ENCODE data around the gene E2F3. TPM values are rescaled to one million over a fixed set of nuclear protein-coding genes. Genes with fewer than 3 reads are reported as not detected.

Gene E2F3
- total RNA-seq, 1 experiment from 2014 or later: 15.4 TPM

- no peak for TF ChIP-seq CTCF (IDR thresholded peaks at IDR 0.05; ENCODE audit: insufficient read depth in 1 of 2, low read depth in 1 of 2, low read length in 1 of 2, severe bottlenecking in 1 of 2, unreplicated experiment in 1 of 2)
- Mint-ChIP-seq H3K27me3 (ENCODE audit: insufficient read depth, unreplicated experiment) (no peaks in the 10 kb centered on the region), H3K4me1 (ENCODE audit: low read depth, unreplicated experiment) (peaks cover 14% of the 10 kb centered on the region), H3K4me3 (ENCODE audit: unreplicated experiment) (no peak overlapping the region), H3K36me3 (ENCODE audit: insufficient read depth, unreplicated experiment) (peaks cover 17% of the 10 kb centered on the region), H3K9me3 (ENCODE audit: unreplicated experiment) (no peaks in the 10 kb centered on the region), H3K27ac (ENCODE audit: unreplicated experiment) (no peak overlapping the region)
- H3K27me3 ChIP-seq (replicated peaks; ENCODE audit: control insufficient read depth, insufficient read depth, low read length): no peaks in the 10 kb centered on the region
- no peaks in the 10 kb centered on the region for H3K9me3 ChIP-seq
- H3K4me3 ChIP-seq (ENCODE audit: low read depth, low read length): no peak overlapping the region
- H3K4me1 ChIP-seq: peaks cover 5% of the 10 kb centered on the region
- peaks cover 1% of the 10 kb centered on the region; the same call in 1 of the 2 replicates for H3K36me3 ChIP-seq (ENCODE audit: control insufficient read depth, insufficient read depth, low read length)
- ChIA-PET POLR2A (interaction anchor here (0.7 kb wide), 1 partner anchor 78 kb away, joined by 3 read pairs; no protein-coding TSS in a partner anchor), CTCF (no interaction called here)
- DNase-seq: no peak
- intact Hi-C loops (cut with micrococcal nuclease; ENCODE audit: unreplicated experiment): no loop called here
- no TSS peak for BruUV-seq (replicated peaks)
Measured at GRCh38 chr6:20409427-20409971, 7.8 kb downstream of the E2F3 start.

GRCh38 chr6:20411544-20411943, 9.9 kb downstream of the E2F3 start:
- Mint-ChIP-seq H3K4me3 (ENCODE audit: unreplicated experiment) (no peak overlapping the region), H3K27ac (ENCODE audit: unreplicated experiment) (no peak overlapping the region), H3K9me3 (ENCODE audit: unreplicated experiment) (no peaks in the 10 kb centered on the region), H3K27me3 (ENCODE audit: insufficient read depth, unreplicated experiment) (no peaks in the 10 kb centered on the region), H3K36me3 (ENCODE audit: insufficient read depth, unreplicated experiment) (peaks cover 15% of the 10 kb centered on the region), H3K4me1 (ENCODE audit: low read depth, unreplicated experiment) (peaks cover 14% of the 10 kb centered on the region)
- Histone ChIP-seq H3K36me3 (ENCODE audit: control insufficient read depth, insufficient read depth, low read length) (peaks cover 1% of the 10 kb centered on the region; the same call in 1 of the 2 replicates), H3K9me3 (no peaks in the 10 kb centered on the region), H3K4me1 (no peaks in the 10 kb centered on the region), H3K27me3 (replicated peaks; ENCODE audit: control insufficient read depth, insufficient read depth, low read length) (no peaks in the 10 kb centered on the region), H3K4me3 (ENCODE audit: low read depth, low read length) (no peak overlapping the region)
- TF ChIP-seq CTCF (IDR thresholded peaks at IDR 0.05; ENCODE audit: insufficient read depth in 1 of 2, low read depth in 1 of 2, low read length in 1 of 2, severe bottlenecking in 1 of 2, unreplicated experiment in 1 of 2): no peak
- ChIA-PET POLR2A (no interaction called here), CTCF (no interaction called here)
- intact Hi-C loops (cut with micrococcal nuclease; ENCODE audit: unreplicated experiment): no loop called here
- BruUV-seq (replicated peaks): no TSS peak
- no peak for DNase-seq

GRCh38 chr6:20411953-20412681, 10.4 kb downstream of the E2F3 start:
- Mint-ChIP-seq H3K27ac (ENCODE audit: unreplicated experiment) (no peak overlapping the region), H3K9me3 (ENCODE audit: unreplicated experiment) (no peaks in the 10 kb centered on the region), H3K36me3 (ENCODE audit: insufficient read depth, unreplicated experiment) (peaks cover 12% of the 10 kb centered on the region), H3K4me1 (ENCODE audit: low read depth, unreplicated experiment) (peaks cover 14% of the 10 kb centered on the region), H3K27me3 (ENCODE audit: insufficient read depth, unreplicated experiment) (no peaks in the 10 kb centered on the region), H3K4me3 (ENCODE audit: unreplicated experiment) (no peak overlapping the region)
- Histone ChIP-seq H3K9me3 (no peaks in the 10 kb centered on the region), H3K4me1 (no peaks in the 10 kb centered on the region), H3K36me3 (ENCODE audit: control insufficient read depth, insufficient read depth, low read length) (peaks cover 1% of the 10 kb centered on the region; the same call in 1 of the 2 replicates), H3K4me3 (ENCODE audit: low read depth, low read length) (no peak overlapping the region), H3K27me3 (replicated peaks; ENCODE audit: control insufficient read depth, insufficient read depth, low read length) (no peaks in the 10 kb centered on the region)
- DNase-seq: no peak
- BruUV-seq (replicated peaks): no TSS peak
- TF ChIP-seq CTCF (IDR thresholded peaks at IDR 0.05; ENCODE audit: insufficient read depth in 1 of 2, low read depth in 1 of 2, low read length in 1 of 2, severe bottlenecking in 1 of 2, unreplicated experiment in 1 of 2): no peak
- ChIA-PET POLR2A (no interaction called here), CTCF (interaction anchor here (1.9 kb wide), 1 partner anchor 8 kb away, joined by 6 read pairs; no protein-coding TSS in a partner anchor)
- intact Hi-C loops (cut with micrococcal nuclease; ENCODE audit: unreplicated experiment): no loop called here

Measured in Caco-2 (cell line).